Right atrium auricular region (tissue), 2 donors: ENCODE measurements around the gene MAP2K6. TPM values are rescaled to one million over a fixed set of nuclear protein-coding genes. Genes with fewer than 3 reads are reported as not detected.

Experiments used
- DNase-seq: peaks from one replicate; pipeline ENCODE4 v3.0.0-alpha.2; 2019; ENCODE audit warnings: low spot score
- H3K27ac ChIP-seq, 2 donors: fragments of 200-600 bp; sonication (generic); 1 replicate in 1 of 2; 2 replicates in 1 of 2; pipeline ENCODE4 v1.5.1; 2016 to 2019
- H3K27me3 ChIP-seq, 2 donors: fragments of 200-600 bp; sonication (generic); one replicate each; pipeline versions ENCODE4 v1.5.1 to v1.6.0; 2017 to 2019
- H3K36me3 ChIP-seq: fragments of 200-600 bp; sonication (generic); one replicate; pipeline ENCODE4 v1.5.1; 2016
- H3K4me1 ChIP-seq, 2 donors: fragments of 200-600 bp; sonication (generic); one replicate each; pipeline versions ENCODE4 v1.5.1 to v1.6.0; 2017 to 2019
- H3K4me3 ChIP-seq, 2 donors: fragments of 200-600 bp; sonication (generic); 1 replicate in 1 of 2; 2 replicates in 1 of 2; pipeline ENCODE4 v1.5.1; 2017 to 2019; ENCODE audit warnings: mild to moderate bottlenecking in 1 of 2, moderate library complexity in 1 of 2
- H3K9me3 ChIP-seq, 2 donors: fragments of 200-600 bp; sonication (generic); one replicate each; pipeline ENCODE4 v1.5.1; 2019
- CTCF ChIP-seq, 2 donors: fragments of 200-600 bp; sonication (generic); IDR thresholded peaks; one replicate each; pipeline ENCODE4 v1.5.1; 2019; ENCODE audit warnings: antibody characterized with exemption in 2 of 2
- total RNA-seq, 2 donors: library from RNA; depleted of rRNA; stranded (reverse); fragments of >200 nt; gene quantifications; one replicate each; pipeline ENCODE4 v1.1.0, GENCODE V29; 2016

MAP2K6 gene
- total RNA-seq, 2 donors from 2014 or later, result 0.90 to 5.3 TPM

GRCh38 chr17:69407759-69408158 is 6.7 kb upstream of the MAP2K6 start:
- H3K27me3 ChIP-seq, result no peaks in the 10 kb centered on the region
- TF ChIP-seq CTCF (IDR thresholded peaks at IDR 0.05), result no peak
- no peak for DNase-seq
- H3K36me3 ChIP-seq, result no peaks in the 10 kb centered on the region
- no peaks in the 10 kb centered on the region for H3K9me3 ChIP-seq
- no peaks in the 10 kb centered on the region for H3K4me1 ChIP-seq
- no peak overlapping the region for H3K27ac ChIP-seq
- H3K4me3 ChIP-seq, result no peak overlapping the region

GRCh38 chr17:69410671-69411070 is 3.8 kb upstream of the MAP2K6 start:
- Histone ChIP-seq H3K36me3 (no peaks in the 10 kb centered on the region), H3K4me3 (no peak overlapping the region), H3K9me3 (no peaks in the 10 kb centered on the region), H3K27me3 (no peaks in the 10 kb centered on the region), H3K27ac (no peak overlapping the region), H3K4me1 (peaks cover 0 to 5% of the 10 kb centered on the region in 2 donors)
- no peak for DNase-seq
- no peak for TF ChIP-seq CTCF (IDR thresholded peaks at IDR 0.05)

GRCh38 chr17:69411766-69412165 is 2.7 kb upstream of the MAP2K6 start:
- DNase-seq, result no peak
- Histone ChIP-seq H3K4me1 (peaks cover 0 to 13% of the 10 kb centered on the region in 2 donors), H3K36me3 (no peaks in the 10 kb centered on the region), H3K27ac (no peak overlapping the region), H3K9me3 (no peaks in the 10 kb centered on the region), H3K4me3 (no peak overlapping the region), H3K27me3 (no peaks in the 10 kb centered on the region)
- no peak for TF ChIP-seq CTCF (IDR thresholded peaks at IDR 0.05)

- no peak for TF ChIP-seq CTCF (IDR thresholded peaks at IDR 0.05)
- no peaks in the 10 kb centered on the region for H3K36me3 ChIP-seq
- DNase-seq, result no peak
- peaks cover 0 to 18% of the 10 kb centered on the region in 2 donors for H3K4me1 ChIP-seq
- H3K4me3 ChIP-seq, result no peak overlapping the region
- no peak overlapping the region for H3K27ac ChIP-seq
- H3K27me3 ChIP-seq, result no peaks in the 10 kb centered on the region
- H3K9me3 ChIP-seq, result no peaks in the 10 kb centered on the region
Measured at GRCh38 chr17:69412251-69412671, 2.2 kb upstream of the MAP2K6 start.

GRCh38 chr17:69415431-69415830 is 934 bp downstream of the MAP2K6 start:
- Histone ChIP-seq H3K4me1 (peaks cover 0 to 27% of the 10 kb centered on the region in 2 donors), H3K27ac (no peak overlapping the region), H3K9me3 (no peaks in the 10 kb centered on the region), H3K27me3 (no peaks in the 10 kb centered on the region), H3K36me3 (no peaks in the 10 kb centered on the region), H3K4me3 (peak overlapping the region in 1 of 2 donors; percentile 52)
- no peak for DNase-seq
- no peak for TF ChIP-seq CTCF (IDR thresholded peaks at IDR 0.05)
